Activated CD4-positive, alpha-beta T cell treated with anti-CD3 and anti-CD28 coated beads, Interleukin-2, amount 10 ng/mL, durations not matched to agents 24 days and 14 days (primary cell): Measurements from ENCODE around the gene CCDC57. TPM values are rescaled to one million over a fixed set of nuclear protein-coding genes. Genes with fewer than 3 reads are reported as not detected.

Source experiments
- DNase-seq: peaks from one replicate; pipeline ENCODE4 v3.0.0; 2022
- H3K27ac Mint-ChIP-seq: one replicate; pipeline ENCODE4 v1.8.0; 2022; ENCODE audit warnings: mild to moderate bottlenecking, mixed read lengths
- H3K27me3 Mint-ChIP-seq: one replicate; pipeline ENCODE4 v1.8.0; 2022; ENCODE audit warnings: mixed read lengths
- H3K36me3 Mint-ChIP-seq: one replicate; pipeline ENCODE4 v1.8.0; 2022; ENCODE audit warnings: low read depth, mild to moderate bottlenecking, mixed read lengths
- H3K4me1 Mint-ChIP-seq: one replicate; pipeline ENCODE4 v1.8.0; 2021; ENCODE audit warnings: mixed read lengths
- H3K4me3 Mint-ChIP-seq: one replicate; pipeline ENCODE4 v1.8.0; 2022; ENCODE audit warnings: mild to moderate bottlenecking, moderate library complexity, mixed read lengths
- H3K9me3 Mint-ChIP-seq: one replicate; pipeline ENCODE4 v1.8.0; 2021; ENCODE audit warnings: mixed read lengths
- intact Hi-C: fragments of 100-400 bp; cut with micrococcal nuclease; formaldehyde crosslinking; loops from one replicate; pipeline ENCODE4 v1.15.1; 2023
- total RNA-seq: library from RNA; stranded (reverse); gene quantifications from 2 replicates; pipeline ENCODE4 v1.2.3, GENCODE V29; 2022

Gene CCDC57
- total RNA-seq, 1 donor from 2014 or later = 58.4 TPM

GRCh38 chr17:82089723-82090548 lies 122.7 kb downstream of the CCDC57 start:
- intact Hi-C loops = no loop called here
- H3K4me3 Mint-ChIP-seq = no peak overlapping the region
- H3K4me1 Mint-ChIP-seq = no peaks in the 10 kb centered on the region
- no peak overlapping the region for H3K27ac Mint-ChIP-seq
- peaks cover 27% of the 10 kb centered on the region for H3K36me3 Mint-ChIP-seq
- no peak for DNase-seq
- H3K9me3 Mint-ChIP-seq = no peaks in the 10 kb centered on the region
- H3K27me3 Mint-ChIP-seq = no peaks in the 10 kb centered on the region

- Mint-ChIP-seq H3K36me3 (peaks cover 30% of the 10 kb centered on the region), H3K27me3 (no peaks in the 10 kb centered on the region), H3K9me3 (no peaks in the 10 kb centered on the region), H3K4me1 (no peaks in the 10 kb centered on the region), H3K4me3 (no peak overlapping the region), H3K27ac (no peak overlapping the region)
- intact Hi-C loops = no loop called here
- no peak for DNase-seq
Observed at GRCh38 chr17:82088838-82089722, 123.6 kb downstream of the CCDC57 start.

- H3K27ac Mint-ChIP-seq = no peak overlapping the region
- H3K9me3 Mint-ChIP-seq = no peaks in the 10 kb centered on the region
- no peaks in the 10 kb centered on the region for H3K27me3 Mint-ChIP-seq
- H3K4me1 Mint-ChIP-seq = no peaks in the 10 kb centered on the region
- DNase-seq = no peak
- intact Hi-C loops = no loop called here
- no peak overlapping the region for H3K4me3 Mint-ChIP-seq
- peaks cover 35% of the 10 kb centered on the region for H3K36me3 Mint-ChIP-seq
Observed at GRCh38 chr17:82087961-82088837, 124.4 kb downstream of the CCDC57 start.

GRCh38 chr17:82086941-82087906 lies 125.4 kb downstream of the CCDC57 start:
- H3K36me3 Mint-ChIP-seq = peaks cover 38% of the 10 kb centered on the region
- intact Hi-C loops = no loop called here

GRCh38 chr17:82085931-82086764 lies 126.5 kb downstream of the CCDC57 start:
- no peak for DNase-seq
- peaks cover 31% of the 10 kb centered on the region for H3K36me3 Mint-ChIP-seq
- H3K4me3 Mint-ChIP-seq = no peak overlapping the region

More at GRCh38 chr17:82086941-82087906, 125.4 kb downstream of the CCDC57 start:
- no peaks in the 10 kb centered on the region for H3K9me3 Mint-ChIP-seq
- no peak overlapping the region for H3K27ac Mint-ChIP-seq
- H3K4me3 Mint-ChIP-seq = no peak overlapping the region
- DNase-seq = no peak
- H3K4me1 Mint-ChIP-seq = no peaks in the 10 kb centered on the region
- H3K27me3 Mint-ChIP-seq = no peaks in the 10 kb centered on the region

GRCh38 chr17:82085031-82085861 lies 127.4 kb downstream of the CCDC57 start:
- intact Hi-C loops = no loop called here
- DNase-seq = no peak
- Mint-ChIP-seq H3K36me3 (peaks cover 29% of the 10 kb centered on the region), H3K4me3 (no peak overlapping the region), H3K27ac (no peak overlapping the region), H3K27me3 (no peaks in the 10 kb centered on the region), H3K4me1 (no peaks in the 10 kb centered on the region), H3K9me3 (no peaks in the 10 kb centered on the region)

More at GRCh38 chr17:82085931-82086764, 126.5 kb downstream of the CCDC57 start:
- Mint-ChIP-seq H3K27me3 (no peaks in the 10 kb centered on the region), H3K4me1 (no peaks in the 10 kb centered on the region), H3K9me3 (no peaks in the 10 kb centered on the region), H3K27ac (no peak overlapping the region)
- intact Hi-C loops = no loop called here

GRCh38 chr17:82084373-82085030 lies 128.1 kb downstream of the CCDC57 start:
- H3K36me3 Mint-ChIP-seq = peaks cover 34% of the 10 kb centered on the region
- H3K27ac Mint-ChIP-seq = no peak overlapping the region
- intact Hi-C loops = no loop called here
- H3K27me3 Mint-ChIP-seq = no peaks in the 10 kb centered on the region
- no peaks in the 10 kb centered on the region for H3K9me3 Mint-ChIP-seq
- no peak overlapping the region for H3K4me3 Mint-ChIP-seq
- no peaks in the 10 kb centered on the region for H3K4me1 Mint-ChIP-seq
- DNase-seq = no peak

GRCh38 chr17:82083533-82084359 lies 128.9 kb downstream of the CCDC57 start:
- H3K27ac Mint-ChIP-seq = no peak overlapping the region
- intact Hi-C loops = no loop called here
- H3K27me3 Mint-ChIP-seq = no peaks in the 10 kb centered on the region
- H3K9me3 Mint-ChIP-seq = no peaks in the 10 kb centered on the region
- H3K36me3 Mint-ChIP-seq = peaks cover 36% of the 10 kb centered on the region
- no peak for DNase-seq
- no peaks in the 10 kb centered on the region for H3K4me1 Mint-ChIP-seq
- H3K4me3 Mint-ChIP-seq = no peak overlapping the region

- Mint-ChIP-seq H3K4me1 (no peaks in the 10 kb centered on the region), H3K27ac (no peak overlapping the region), H3K36me3 (peaks cover 34% of the 10 kb centered on the region), H3K27me3 (no peaks in the 10 kb centered on the region), H3K4me3 (no peak overlapping the region), H3K9me3 (no peaks in the 10 kb centered on the region)
- intact Hi-C loops = no loop called here
- no peak for DNase-seq
Observed at GRCh38 chr17:82083009-82083408, 129.6 kb downstream of the CCDC57 start.

GRCh38 chr17:82082456-82082855 lies 130.2 kb downstream of the CCDC57 start:
- Mint-ChIP-seq H3K4me1 (no peaks in the 10 kb centered on the region), H3K27ac (no peak overlapping the region), H3K36me3 (peaks cover 36% of the 10 kb centered on the region), H3K9me3 (no peaks in the 10 kb centered on the region), H3K27me3 (no peaks in the 10 kb centered on the region), H3K4me3 (no peak overlapping the region)
- DNase-seq = no peak
- intact Hi-C loops = no loop called here
